A549 (cell line): Measurements from ENCODE around the gene NAP1L4. TPM values are rescaled to one million over a fixed set of nuclear protein-coding genes. Genes with fewer than 3 reads are reported as not detected.

Source experiments
- ATAC-seq, 2 experiments: fragments of 200-7000 bp in 1 of 2; fragments of >200 bp in 1 of 2; cut with Nextera tagmentation in 1 of 2; cut with Tn5 transposase in 1 of 2; 3 replicates each; pipeline versions ENCODE4 v1.8.0 to v1.9.1; 2018 to 2020; ENCODE audit warnings: mild to moderate bottlenecking in 1 of 2, moderate library complexity in 1 of 2
- CTCF ChIA-PET: fragments of 300-600 bp; sonication (Branson Sonifier 250); formaldehyde crosslinking; extraction: SDS; loops from one replicate; lab custom pipeline; 2021; ENCODE audit warnings: antibody characterized with exemption, inconsistent platforms; lab: Yijun Ruan, JAX
- POLR2A ChIA-PET: fragments of 350-600 bp; formaldehyde crosslinking; extraction: SDS; loops from one replicate; lab custom pipeline; 2021; ENCODE audit warnings: antibody characterized with exemption, inconsistent platforms; lab: Yijun Ruan, JAX
- DNase-seq, 2 experiments: peaks; one replicate each; pipeline versions ENCODE4 v3.0.0 to v3.0.0-alpha.2; 2011 to 2016; ENCODE audit warnings: low read depth in 1 of 2, low spot score in 1 of 2
- FAIRE-seq: peaks from 2 replicates; lab custom pipeline; 2011; peaks lifted over from hg19 to GRCh38; lab: Jason Lieb, UNC
- H3K27ac ChIP-seq, 2 experiments: fragments of >200 bp; sonication (Bioruptor Twin); formaldehyde crosslinking; 3 replicates each; pipeline ENCODE4 v1.5.1; 2016 to 2017
- H3K4me1 ChIP-seq: fragments of >200 bp; sonication (Bioruptor Twin); formaldehyde crosslinking; 3 replicates; pipeline ENCODE4 v1.6.1; 2016
- H3K4me2 ChIP-seq: fragments of >200 bp; sonication (Bioruptor Twin); formaldehyde crosslinking; 3 replicates; pipeline ENCODE4 v1.6.1; 2016
- H3K4me3 ChIP-seq: fragments of >200 bp; sonication (Bioruptor Twin); formaldehyde crosslinking; 3 replicates; pipeline ENCODE4 v1.5.1; 2016
- H3K9me3 ChIP-seq: fragments of >200 bp; sonication (Bioruptor Twin); formaldehyde crosslinking; 3 replicates; pipeline ENCODE4 v1.6.1; 2016
- BHLHE40 ChIP-seq: IDR thresholded peaks from 2 replicates; pipeline ENCODE4 v1.6.1; 2012; ENCODE audit warnings: low read depth, low read length, inconsistent platforms
- CBX2 ChIP-seq: fragments of 200-600 bp; sonication (generic); IDR thresholded peaks from 2 replicates; pipeline ENCODE4 v1.6.1; 2016; ENCODE audit warnings: low read depth, mild to moderate bottlenecking, borderline replicate concordance
- CBX8 ChIP-seq: fragments of 200-600 bp; sonication (generic); IDR thresholded peaks from 2 replicates; pipeline ENCODE4 v1.6.1; 2016
- CEBPB ChIP-seq, 2 experiments: fragments of >200 bp in 1 of 2; sonication (Bioruptor Twin) in 1 of 2; formaldehyde crosslinking in 1 of 2; IDR thresholded peaks; 2 replicates each; pipeline ENCODE4 v1.6.1; 2012 to 2016
- CHD2 ChIP-seq: fragments of 150-350 bp; IDR thresholded peaks from 2 replicates; pipeline ENCODE4 v1.6.1; 2014; ENCODE audit warnings: low read length; ENCODE audit not compliant: partially characterized antibody
- FOSL2 ChIP-seq, 2 experiments: fragments of 450-650 bp in 1 of 2; fragments of >200 bp in 1 of 2; sonication (Bioruptor Twin) in 1 of 2; formaldehyde crosslinking; IDR thresholded peaks; 2 replicates each; pipeline versions ENCODE4 v1.5.0 to v1.6.1; 2016 to 2020; ENCODE audit warnings: mild to moderate bottlenecking in 1 of 2, moderate library complexity in 1 of 2
- FOXS1 ChIP-seq: fragments of 250-450 bp; sonication (Bioruptor Pico); IDR thresholded peaks from 2 replicates; pipeline ENCODE4 v1.5.0; 2020; ENCODE audit warnings: mild to moderate bottlenecking, moderate library complexity
- GATA3 ChIP-seq: IDR thresholded peaks from 2 replicates; pipeline ENCODE4 v1.6.1; 2012; ENCODE audit warnings: borderline replicate concordance
- HEYL ChIP-seq: fragments of 250-450 bp; sonication (Bioruptor Pico); IDR thresholded peaks from 2 replicates; pipeline ENCODE4 v1.8.0; 2021; ENCODE audit warnings: mild to moderate bottlenecking, moderate library complexity
- HOXB13 ChIP-seq: fragments of 250-450 bp; sonication (Bioruptor Pico); IDR thresholded peaks from 2 replicates; pipeline ENCODE4 v1.5.0; 2020; ENCODE audit warnings: low read depth, mild to moderate bottlenecking, moderate library complexity
- JUNB ChIP-seq: fragments of >200 bp; sonication (Bioruptor Twin); formaldehyde crosslinking; IDR thresholded peaks from 2 replicates; pipeline ENCODE4 v1.6.1; 2016
- KDM1A ChIP-seq: fragments of 200-600 bp; sonication (generic); IDR thresholded peaks from 2 replicates; pipeline ENCODE4 v1.6.1; 2016; ENCODE audit warnings: low read depth, mild to moderate bottlenecking
- MAZ ChIP-seq: fragments of 150-350 bp; IDR thresholded peaks from 2 replicates; pipeline ENCODE4 v1.6.1; 2014; ENCODE audit warnings: antibody characterized with exemption, low read depth, low read length, borderline replicate concordance
- MYC ChIP-seq: IDR thresholded peaks from 2 replicates; pipeline ENCODE4 v1.6.1; 2012; ENCODE audit warnings: mild to moderate bottlenecking, inconsistent platforms, low read length, improper control_type of control experiment, borderline replicate concordance
- NFE2L2 ChIP-seq: fragments of 150-350 bp; conservative IDR thresholded peaks from 2 replicates; pipeline ENCODE4 v1.6.1; 2014; ENCODE audit warnings: low read length
- NPAS2 ChIP-seq: fragments of 250-450 bp; sonication (Bioruptor Pico); IDR thresholded peaks from 2 replicates; pipeline ENCODE4 v1.8.0; 2022; ENCODE audit warnings: mild to moderate bottlenecking, moderate library complexity, borderline replicate concordance
- NR3C1 ChIP-seq: fragments of >200 bp; sonication (Bioruptor Twin); formaldehyde crosslinking; IDR thresholded peaks from 3 replicates; pipeline ENCODE4 v1.6.1; 2017
- POLR2A ChIP-seq: IDR thresholded peaks from 2 replicates; pipeline ENCODE4 v1.6.1; 2012; ENCODE audit warnings: mild to moderate bottlenecking, low read length
- POLR2AphosphoS2 ChIP-seq: conservative IDR thresholded peaks from 2 replicates; pipeline ENCODE4 v1.6.1; 2012; ENCODE audit warnings: low read length, improper control_type of control experiment, inconsistent platforms
- RFX5 ChIP-seq: fragments of 450-650 bp; IDR thresholded peaks from 2 replicates; pipeline ENCODE4 v1.7.1; 2014; ENCODE audit warnings: antibody characterized with exemption, mild to moderate bottlenecking, moderate library complexity
- RNF2 ChIP-seq: fragments of 200-600 bp; sonication (generic); IDR thresholded peaks from 2 replicates; pipeline ENCODE4 v1.6.1; 2016; ENCODE audit warnings: low read depth, mild to moderate bottlenecking, antibody characterized with exemption, moderate library complexity, borderline replicate concordance
- SREBF2 ChIP-seq: fragments of 450-650 bp; IDR thresholded peaks from 2 replicates; pipeline ENCODE4 v1.6.1; 2014; ENCODE audit warnings: mild to moderate bottlenecking, moderate library complexity
- TFCP2L1 ChIP-seq: fragments of 250-450 bp; sonication (Bioruptor Pico); IDR thresholded peaks from 2 replicates; pipeline ENCODE4 v1.5.0; 2021; ENCODE audit warnings: mild to moderate bottlenecking
- ZFP36 ChIP-seq: fragments of 450-650 bp; IDR thresholded peaks from 2 replicates; pipeline ENCODE4 v1.6.1; 2014; ENCODE audit warnings: borderline replicate concordance; ENCODE audit not compliant: partially characterized antibody
- ZSCAN20 ChIP-seq: fragments of 250-450 bp; sonication (Bioruptor Pico); IDR thresholded peaks from 2 replicates; pipeline ENCODE4 v1.8.0; 2022; ENCODE audit warnings: mild to moderate bottlenecking, moderate library complexity
- WGBS: methylation state at CpG from one replicate; pipeline ENCODE4 v1.1.6; 2017; ENCODE audit errors: missing lambda C conversion rate; 5-methylcytosine and 5-hydroxymethylcytosine counted together
- polyA plus RNA-seq, 4 experiments: library from polyadenylated mRNA; depleted of rRNA in 3 of 4; stranded (reverse); fragments of >200 nt; fragmentation: RNase III in 1 of 4; extraction: RNeasy Plus Mini Kit Qiagen cat#74134 plus additional on column Dnase treatment in 1 of 4; gene quantifications; 2 replicates in 3 of 4; 3 replicates in 1 of 4; pipeline ENCODE4 v1.2.3, GENCODE V29; 2011 to 2017
- TF ChIP-seq, protein P1 (sequence below): fragments of 250-450 bp; sonication (Bioruptor Pico); IDR thresholded peaks from 2 replicates; pipeline ENCODE4 v1.5.0; 2021; ENCODE audit warnings: mild to moderate bottlenecking, moderate library complexity, borderline replicate concordance

NAP1L4 gene
- polyA plus RNA-seq, 2 of the 4 experiments (the other 2 are of a cell fraction), result 132 to 148 TPM

DNA sequence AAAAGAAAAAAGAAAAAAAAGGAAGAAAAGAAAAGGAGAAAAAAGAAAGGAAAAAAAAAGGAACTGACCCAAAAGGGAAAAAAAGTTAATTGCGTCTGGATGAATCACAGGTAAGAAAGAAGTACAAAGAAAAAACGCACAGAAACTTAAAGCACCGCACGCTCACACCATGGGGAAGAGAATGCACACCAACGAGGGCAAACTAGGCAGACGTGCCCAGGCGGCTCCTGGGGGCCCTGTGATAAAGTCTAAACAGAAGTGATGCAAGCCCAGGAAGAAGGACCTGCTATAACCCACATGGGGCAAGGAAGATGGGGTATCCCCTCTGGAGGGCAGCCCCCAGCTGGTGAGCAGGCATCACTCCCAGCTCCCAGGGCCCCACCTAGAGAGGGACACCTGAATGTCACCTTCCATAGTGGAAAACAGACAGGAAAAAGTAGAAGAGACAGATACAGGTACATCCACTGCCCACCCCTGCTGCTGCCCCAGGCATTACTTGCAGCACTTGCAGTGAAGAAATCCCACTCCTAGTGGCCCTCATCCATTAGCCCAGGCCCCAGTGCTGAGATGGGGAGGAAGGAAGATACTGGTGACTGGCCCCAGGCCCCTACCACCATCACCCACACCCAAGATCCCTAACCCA is 28.9 kb downstream of the NAP1L4 start:
- no peaks in the 10 kb centered on the region for H3K4me1 ChIP-seq
- no peak overlapping the region for H3K4me2 ChIP-seq
- CTCF ChIA-PET, result interaction anchor here (1.7 to 2.1 kb wide), 2 partner anchors 13 to 33 kb away, joined by 5 read pairs; no protein-coding TSS in a partner anchor
- POLR2A ChIA-PET, result interaction anchor here (0.7 kb wide), 1 partner anchor 16 kb away, joined by 6 read pairs; no protein-coding TSS in a partner anchor
- no peak for DNase-seq
- TF ChIP-seq HEYL (CRISPR knock-in tag) (no peak), GATA3 (no peak), RFX5 (no peak), KDM1A (no peak), FOXS1 (no peak), POLR2AphosphoS2 (no peak), CBX8 (no peak), CBX2 (no peak), NFE2L2 (no peak)
- TF ChIP-seq, all 56 proteins: peak for 0
- FAIRE-seq, result no peak
- H3K27ac ChIP-seq, result no peak overlapping the region
- H3K4me3 ChIP-seq, result no peak overlapping the region
- no peaks in the 10 kb centered on the region for H3K9me3 ChIP-seq
- ATAC-seq, result no peak; a peak in 1 of 6 replicates
- 94% methylated on average over 7 of the region's 7 CpGs for WGBS

DNA sequence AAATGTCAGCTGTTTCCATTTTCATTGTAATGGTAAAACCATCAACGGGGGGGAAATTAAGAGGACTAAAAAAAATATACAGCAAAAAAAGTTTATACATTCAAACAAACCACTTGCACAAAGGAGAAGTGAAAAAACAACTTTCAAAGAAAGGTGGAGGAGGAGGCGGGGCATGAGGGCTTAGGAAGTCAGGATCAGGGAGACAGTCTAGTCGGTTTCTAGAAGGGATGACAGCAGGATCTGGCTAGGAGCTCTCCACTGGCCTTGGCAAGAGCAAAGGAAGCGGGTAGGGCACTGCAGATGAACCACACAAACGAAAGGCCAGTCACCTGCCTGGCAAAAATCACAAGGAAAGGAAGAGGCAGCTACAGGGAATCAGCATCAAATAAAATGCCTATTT is 31.0 kb downstream of the NAP1L4 start:
- Histone ChIP-seq H3K4me3 (no peak overlapping the region), H3K4me2 (no peak overlapping the region), H3K4me1 (no peaks in the 10 kb centered on the region), H3K27ac (no peak overlapping the region), H3K9me3 (no peaks in the 10 kb centered on the region)
- WGBS, result 85% methylated on average over 5 of the region's 5 CpGs
- DNase-seq (no peak), FAIRE-seq (no peak), ATAC-seq (no peak)
- POLR2A ChIA-PET, result no interaction called here
- CTCF ChIA-PET, result interaction anchor here (0.6 to 0.9 kb wide), 3 partner anchors 14 to 255 kb away, joined by 3 to 4 read pairs (median 3); no protein-coding TSS in a partner anchor
- no peak for TF ChIP-seq BHLHE40

DNA sequence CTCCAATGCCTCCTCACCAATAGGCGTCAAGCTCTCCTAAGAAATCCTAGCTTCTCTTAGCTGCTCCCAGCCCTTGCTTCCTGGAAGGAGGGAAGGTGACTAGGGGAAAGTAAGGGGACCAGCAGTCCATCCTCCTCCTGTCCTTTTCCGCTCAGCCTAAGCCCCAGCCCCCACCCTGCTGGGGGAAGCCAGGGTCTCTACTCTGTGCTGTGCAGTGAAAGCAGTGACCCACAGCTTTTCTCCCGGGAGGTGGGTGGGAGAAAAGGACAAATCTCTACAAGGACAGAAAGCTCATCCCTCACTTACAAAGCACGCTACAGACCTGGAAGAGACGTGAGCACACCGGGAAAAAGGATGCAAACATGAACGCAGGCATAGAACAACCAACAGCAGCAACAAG is 32.0 kb downstream of the NAP1L4 start:
- WGBS, result 93% methylated on average over 7 of the region's 7 CpGs
- ATAC-seq (no peak), DNase-seq (no peak), FAIRE-seq (no peak)
- TF ChIP-seq HOXB13 (CRISPR knock-in tag) (no peak), MYC (no peak), CBX2 (no peak), RNF2 (no peak), JUNB (no peak), POLR2AphosphoS2 (no peak), ZFP36 (no peak), BHLHE40 (no peak), FOSL2 (IDR thresholded peaks at IDR 0.05) (no peak), FOSL2 (CRISPR knock-in tag; IDR thresholded peaks at IDR 0.05) (no peak), SREBF2 (no peak), MAZ (no peak), NPAS2 (no peak), CEBPB (IDR thresholded peaks at IDR 0.05) (no peak), CHD2 (no peak), GATA3 (no peak), TFCP2L1 (CRISPR knock-in tag) (no peak), NR3C1 (no peak), ZSCAN20 (CRISPR knock-in tag) (no peak), POLR2A (no peak)
- TF ChIP-seq, protein P1, sequence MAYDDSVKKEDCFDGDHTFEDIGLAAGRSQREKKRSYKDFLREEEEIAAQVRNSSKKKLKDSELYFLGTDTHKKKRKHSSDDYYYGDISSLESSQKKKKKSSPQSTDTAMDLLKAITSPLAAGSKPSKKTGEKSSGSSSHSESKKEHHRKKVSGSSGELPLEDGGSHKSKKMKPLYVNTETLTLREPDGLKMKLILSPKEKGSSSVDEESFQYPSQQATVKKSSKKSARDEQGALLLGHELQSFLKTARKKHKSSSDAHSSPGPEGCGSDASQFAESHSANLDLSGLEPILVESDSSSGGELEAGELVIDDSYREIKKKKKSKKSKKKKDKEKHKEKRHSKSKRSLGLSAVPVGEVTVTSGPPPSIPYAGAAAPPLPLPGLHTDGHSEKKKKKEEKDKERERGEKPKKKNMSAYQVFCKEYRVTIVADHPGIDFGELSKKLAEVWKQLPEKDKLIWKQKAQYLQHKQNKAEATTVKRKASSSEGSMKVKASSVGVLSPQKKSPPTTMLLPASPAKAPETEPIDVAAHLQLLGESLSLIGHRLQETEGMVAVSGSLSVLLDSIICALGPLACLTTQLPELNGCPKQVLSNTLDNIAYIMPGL (CRISPR knock-in tag), result no peak
- ChIA-PET CTCF (interaction anchor here (0.8 to 2.0 kb wide), 3 partner anchors 15 to 649 kb away, joined by 3 to 5 read pairs (median 4); no protein-coding TSS in a partner anchor), POLR2A (no interaction called here)
- no peak overlapping the region for H3K4me3 ChIP-seq
- H3K27ac ChIP-seq, result no peak overlapping the region
- H3K4me1 ChIP-seq, result no peaks in the 10 kb centered on the region
- no peak overlapping the region for H3K4me2 ChIP-seq
- H3K9me3 ChIP-seq, result no peaks in the 10 kb centered on the region
